H7 (cell line): ENCODE results near the gene DST. TPM values are rescaled to one million over a fixed set of nuclear protein-coding genes. Genes with fewer than 3 reads are reported as not detected.

ENCODE experiments used
- DNase-seq: peaks from one replicate; pipeline ENCODE4 v3.0.0; 2012
- H3K27me3 ChIP-seq: 2 replicates; pipeline ENCODE4 v1.6.0; 2011; ENCODE audit warnings: mild to moderate bottlenecking, low read length; ENCODE audit not compliant: control insufficient read depth, insufficient read depth
- H3K36me3 ChIP-seq: replicated peaks from 2 replicates; pipeline ENCODE4 v1.5.1; 2011; ENCODE audit warnings: low read length; ENCODE audit not compliant: control insufficient read depth, insufficient read depth
- H3K4me3 ChIP-seq: 2 replicates; pipeline ENCODE4 v1.5.1; 2011; ENCODE audit warnings: low read depth, mild to moderate bottlenecking, control low read depth, low read length, moderate library complexity; ENCODE audit not compliant: insufficient read depth
- total RNA-seq: library from RNA; depleted of rRNA; stranded (reverse); fragments of >200 nt; shearing (Covaris generic); gene quantifications from 2 replicates; pipeline ENCODE4 v1.2.3, GENCODE V29; 2014

The DST gene
- total RNA-seq, 1 experiment from 2014 or later = 49.2 TPM

- no peak for DNase-seq
- no peaks in the 10 kb centered on the region for H3K36me3 ChIP-seq
- H3K4me3 ChIP-seq = no peak overlapping the region
- no peaks in the 10 kb centered on the region for H3K27me3 ChIP-seq
These were observed 196.9 kb downstream of the DST start for GRCh38 chr6:56445818-56446217.

GRCh38 chr6:56444855-56445254 is 197.8 kb downstream of the DST start:
- DNase-seq = no peak
- Histone ChIP-seq H3K36me3 (no peaks in the 10 kb centered on the region), H3K4me3 (no peak overlapping the region), H3K27me3 (no peaks in the 10 kb centered on the region)

DNA sequence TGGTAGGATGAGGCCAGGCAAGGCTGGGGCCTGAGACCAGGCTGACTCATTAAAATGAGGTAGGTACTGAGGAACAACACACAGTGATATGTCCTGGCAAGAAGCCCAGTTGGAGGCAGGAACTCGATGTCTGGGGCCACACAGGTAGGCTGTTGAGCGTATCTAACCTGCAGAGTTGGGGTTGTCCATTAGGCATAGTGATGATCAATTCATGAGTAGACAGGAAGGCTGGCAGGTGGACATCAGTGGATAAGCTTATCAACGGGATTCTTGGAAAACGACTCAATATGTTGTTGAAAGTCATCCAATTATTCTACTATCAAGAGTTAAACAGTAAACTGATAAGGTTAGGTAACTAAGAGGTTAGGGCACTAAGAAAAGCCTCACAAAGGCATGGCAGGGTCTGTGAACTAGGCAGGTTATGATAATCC is 202.1 kb downstream of the DST start:
- Histone ChIP-seq H3K36me3 (no peaks in the 10 kb centered on the region), H3K4me3 (no peak overlapping the region), H3K27me3 (no peaks in the 10 kb centered on the region)
- DNase-seq = no peak

DNA sequence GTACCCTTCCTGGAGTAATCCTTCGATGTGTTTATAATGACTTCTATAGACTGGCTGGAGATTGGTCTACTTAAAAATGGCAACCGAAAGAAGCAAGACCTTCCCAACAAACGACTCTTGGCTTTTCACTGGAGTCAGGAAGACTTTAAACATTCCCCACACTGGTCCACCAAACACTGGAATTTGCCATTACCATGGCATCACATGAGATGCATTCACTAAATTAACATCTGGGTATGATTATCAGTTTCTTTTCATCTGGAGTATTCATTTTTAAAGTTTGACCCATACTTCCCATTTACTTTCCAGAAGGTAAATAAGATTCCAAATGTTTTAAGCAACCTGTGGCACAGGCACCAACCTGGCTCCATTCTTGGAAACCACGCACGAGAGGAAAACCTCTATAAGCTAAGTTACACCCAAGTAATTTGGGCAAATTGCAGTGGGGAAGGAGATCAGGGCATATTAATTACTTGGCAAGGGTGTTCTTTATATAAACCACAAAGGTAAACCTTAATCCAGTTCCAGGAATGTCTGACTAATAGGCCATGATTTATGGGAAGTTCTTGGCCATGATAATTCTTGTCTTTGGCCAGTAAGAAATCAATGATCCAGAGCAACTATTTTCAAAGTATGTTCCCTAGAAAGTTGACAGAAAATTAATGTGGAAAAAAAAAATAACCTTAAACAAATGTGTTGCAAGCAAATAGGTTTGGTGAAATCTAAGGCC is 205.4 kb downstream of the DST start:
- Histone ChIP-seq H3K4me3 (no peak overlapping the region), H3K27me3 (no peaks in the 10 kb centered on the region), H3K36me3 (no peaks in the 10 kb centered on the region)
- no peak for DNase-seq

DNA sequence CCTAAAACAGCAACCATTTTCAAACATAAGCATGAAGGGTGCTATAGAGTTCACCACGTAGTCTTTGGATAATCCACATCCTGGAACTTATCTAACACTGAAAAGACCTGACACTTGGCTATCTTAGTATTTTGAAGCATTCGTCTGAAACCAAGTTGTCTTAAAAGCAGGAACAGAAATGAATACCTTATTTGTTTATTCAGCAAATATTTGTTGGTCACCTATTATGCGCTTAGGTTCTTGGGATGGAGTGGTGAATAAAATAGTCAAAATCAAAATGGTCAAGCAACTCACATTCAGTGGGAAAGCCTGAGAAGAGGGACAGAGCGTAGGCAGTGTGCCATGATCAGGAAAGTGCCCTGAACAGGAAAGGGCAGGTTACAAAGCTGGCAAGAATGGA is 206.9 kb downstream of the DST start:
- no peak for DNase-seq
- no peaks in the 10 kb centered on the region for H3K27me3 ChIP-seq

GRCh38 chr6:56435326-56435725 is 207.4 kb downstream of the DST start:
- no peaks in the 10 kb centered on the region for H3K27me3 ChIP-seq
- no peak for DNase-seq
- no peaks in the 10 kb centered on the region for H3K36me3 ChIP-seq
- H3K4me3 ChIP-seq = no peak overlapping the region

More for the DNA sequence above, 206.9 kb downstream of the DST start:
- Histone ChIP-seq H3K36me3 (no peaks in the 10 kb centered on the region), H3K4me3 (no peak overlapping the region)

DNA sequence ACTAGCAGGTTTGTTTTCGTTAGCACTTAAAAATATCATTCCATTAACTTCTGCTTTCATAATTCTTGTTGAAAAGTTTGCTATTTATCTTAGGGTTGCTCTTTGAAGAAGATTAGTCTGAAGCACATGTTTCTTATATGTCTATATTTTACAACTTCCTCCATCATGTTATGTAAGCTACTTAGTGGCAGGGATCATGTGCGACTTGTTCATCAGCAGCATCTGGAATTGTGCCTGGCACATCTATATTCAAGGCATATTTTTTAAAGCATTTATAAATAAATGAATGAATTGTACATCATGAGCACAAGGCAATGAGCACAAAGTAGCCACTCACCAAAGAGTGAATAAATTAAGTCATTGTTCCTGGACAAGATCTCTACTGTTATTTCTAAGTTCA is 208.1 kb downstream of the DST start:
- H3K4me3 ChIP-seq = no peak overlapping the region
- H3K27me3 ChIP-seq = no peaks in the 10 kb centered on the region
- no peak for DNase-seq

GRCh38 chr6:56433119-56433518 is 209.6 kb downstream of the DST start:
- DNase-seq = no peak
- Histone ChIP-seq H3K27me3 (no peaks in the 10 kb centered on the region), H3K4me3 (no peak overlapping the region), H3K36me3 (no peaks in the 10 kb centered on the region)

More for the DNA sequence above, 208.1 kb downstream of the DST start:
- no peaks in the 10 kb centered on the region for H3K36me3 ChIP-seq

GRCh38 chr6:56432194-56432593 is 210.5 kb downstream of the DST start:
- Histone ChIP-seq H3K36me3 (no peaks in the 10 kb centered on the region), H3K4me3 (no peak overlapping the region), H3K27me3 (no peaks in the 10 kb centered on the region)
- DNase-seq = no peak

- DNase-seq = no peak
- Histone ChIP-seq H3K27me3 (no peaks in the 10 kb centered on the region), H3K36me3 (no peaks in the 10 kb centered on the region), H3K4me3 (no peak overlapping the region)
These were observed 211.8 kb downstream of the DST start for GRCh38 chr6:56430629-56431600.

DNA sequence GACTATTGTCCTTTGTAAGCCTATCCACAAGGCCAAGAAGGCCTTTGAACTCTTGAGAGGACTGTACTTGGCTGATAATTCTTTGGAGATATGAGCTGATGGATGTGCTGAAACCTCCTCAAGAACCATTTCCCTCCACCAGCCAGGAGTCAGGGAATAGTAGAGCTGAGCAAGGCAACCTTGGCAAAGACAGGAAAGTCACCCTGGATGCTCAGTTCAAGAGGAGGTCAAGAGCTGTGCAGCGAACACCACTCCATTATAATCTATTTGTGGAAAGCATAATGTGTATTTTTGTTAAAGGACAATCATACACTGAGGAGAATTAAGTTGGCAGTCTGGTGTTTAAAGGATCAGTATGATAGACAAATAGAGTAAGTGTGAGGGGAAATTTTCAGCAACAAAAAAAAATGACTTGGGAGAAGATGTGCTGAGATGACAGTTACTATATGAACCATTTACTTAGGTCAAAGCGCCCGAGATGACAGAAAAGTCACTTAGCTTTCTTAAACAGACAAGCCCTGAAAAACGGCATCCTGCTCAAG is 218.1 kb downstream of the DST start:
- Histone ChIP-seq H3K36me3 (no peaks in the 10 kb centered on the region), H3K4me3 (no peak overlapping the region), H3K27me3 (no peaks in the 10 kb centered on the region)
- no peak for DNase-seq

- DNase-seq = no peak
- H3K36me3 ChIP-seq = no peaks in the 10 kb centered on the region
- H3K4me3 ChIP-seq = no peak overlapping the region
- H3K27me3 ChIP-seq = no peaks in the 10 kb centered on the region
These were observed 218.6 kb downstream of the DST start for GRCh38 chr6:56424064-56424463.

DNA sequence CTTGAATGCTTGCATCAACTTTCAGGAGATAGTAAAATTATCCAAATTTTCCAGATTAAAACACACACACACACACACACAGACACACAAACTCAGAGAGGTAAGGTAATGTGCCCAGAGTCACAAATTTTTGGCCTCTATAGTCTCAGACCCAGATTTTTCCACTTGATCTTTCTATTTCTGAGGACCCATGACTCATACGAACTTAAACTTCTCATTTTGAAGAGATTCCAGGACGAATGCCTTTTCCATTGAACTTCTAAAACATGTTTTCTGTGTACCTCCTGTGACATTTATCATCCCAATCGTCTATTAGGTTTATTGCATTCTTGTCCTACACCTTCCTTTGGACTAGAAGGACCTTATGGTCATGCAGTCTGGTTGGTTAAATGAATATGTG is 222.4 kb downstream of the DST start:
- H3K4me3 ChIP-seq = no peak overlapping the region
- no peaks in the 10 kb centered on the region for H3K36me3 ChIP-seq
- DNase-seq = no peak
- no peaks in the 10 kb centered on the region for H3K27me3 ChIP-seq

DNA sequence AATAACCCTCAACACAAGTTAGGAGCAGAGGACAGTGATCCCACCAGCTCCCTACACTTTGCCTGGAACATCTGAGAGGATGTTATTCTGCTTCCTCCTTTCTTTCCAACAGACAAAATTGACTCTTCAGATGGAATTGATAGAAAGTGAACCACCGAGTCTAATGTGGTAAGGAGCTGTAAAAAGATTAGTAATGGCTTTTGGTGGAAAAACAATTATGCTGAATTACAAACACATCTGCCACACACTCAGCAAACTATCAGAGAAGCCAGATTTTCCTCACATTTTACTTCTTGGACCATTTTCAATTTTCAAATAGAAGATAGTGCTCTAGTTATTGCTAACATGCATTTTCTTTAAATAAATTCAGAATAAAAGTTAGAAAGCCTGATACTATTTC is 223.5 kb downstream of the DST start:
- no peaks in the 10 kb centered on the region for H3K27me3 ChIP-seq

GRCh38 chr6:56417823-56418222 is 224.9 kb downstream of the DST start:
- H3K4me3 ChIP-seq = no peak overlapping the region
- H3K27me3 ChIP-seq = no peaks in the 10 kb centered on the region
- H3K36me3 ChIP-seq = no peaks in the 10 kb centered on the region
- no peak for DNase-seq

More for the DNA sequence above, 223.5 kb downstream of the DST start:
- DNase-seq = no peak
- no peaks in the 10 kb centered on the region for H3K36me3 ChIP-seq
- H3K4me3 ChIP-seq = no peak overlapping the region
